HEK293 (cell line): ENCODE measurements around the gene NRF1.
A peak's percentile ranks its signal among the peaks of the same experiment; 100 is the strongest.

Source experiments
- CTCF ChIA-PET: fragments of 350-600 bp; formaldehyde crosslinking; extraction: SDS; loops from one replicate; lab custom pipeline; 2021; ENCODE audit warnings: antibody characterized with exemption; lab: Yijun Ruan, JAX
- POLR2A ChIA-PET: fragments of 300-600 bp; formaldehyde crosslinking; extraction: SDS; loops from one replicate; lab custom pipeline; 2020; ENCODE audit warnings: antibody characterized with exemption, inconsistent platforms; lab: Yijun Ruan, JAX
- H3K27ac ChIP-seq: fragments of 200-500 bp; sonication (Bioruptor generic); 2 replicates; pipeline ENCODE4 v1.5.1; 2014; ENCODE audit warnings: low read depth, low read length, control low read depth, inconsistent platforms; ENCODE audit errors: extremely low read depth
- H3K36me3 ChIP-seq, 2 experiments: fragments of 200-500 bp in 1 of 2; sonication (Bioruptor generic) in 1 of 2; 1 replicate in 1 of 2; 2 replicates in 1 of 2; pipeline ENCODE4 v1.5.1; 2014 to 2017; ENCODE audit warnings: inconsistent platforms in 2 of 2, low read length in 2 of 2; ENCODE audit not compliant: control insufficient read depth in 2 of 2, insufficient read depth in 1 of 2
- H3K4me1 ChIP-seq: fragments of 200-500 bp; sonication (Bioruptor generic); 2 replicates; pipeline ENCODE4 v1.5.1; 2014; ENCODE audit warnings: mild to moderate bottlenecking, low read length, inconsistent platforms; ENCODE audit not compliant: control insufficient read depth, insufficient read depth
- H3K4me3 ChIP-seq: 2 replicates; pipeline ENCODE4 v1.5.1; 2011; ENCODE audit warnings: low read depth, mild to moderate bottlenecking, control low read depth, low read length, moderate library complexity
- H3K9me3 ChIP-seq: fragments of 200-500 bp; sonication (Bioruptor generic); 2 replicates; pipeline ENCODE4 v1.5.1; 2014; ENCODE audit warnings: low read depth, low read length, inconsistent platforms; ENCODE audit not compliant: control insufficient read depth, insufficient read depth
- BCL11A ChIP-seq: fragments of 450-650 bp; formaldehyde crosslinking; IDR thresholded peaks from 2 replicates; pipeline ENCODE4 v1.5.1; 2016; ENCODE audit warnings: low read depth, missing biosample characterization, missing genetic modification characterization
- GLI2 ChIP-seq: fragments of 450-650 bp; formaldehyde crosslinking; IDR thresholded peaks from 2 replicates; pipeline ENCODE4; 2017; ENCODE audit warnings: missing biosample characterization, missing genetic modification characterization, low read depth, borderline replicate concordance
- KLF8 ChIP-seq: fragments of 450-650 bp; formaldehyde crosslinking; IDR thresholded peaks from 2 replicates; pipeline ENCODE4 v1.5.1; 2016; ENCODE audit warnings: missing biosample characterization, missing genetic modification characterization
- MZF1 ChIP-seq: fragments of 450-650 bp; formaldehyde crosslinking; IDR thresholded peaks from 2 replicates; pipeline ENCODE4 v1.5.1; 2017; ENCODE audit warnings: missing biosample characterization, missing genetic modification characterization, borderline replicate concordance
- PATZ1 ChIP-seq: fragments of 450-650 bp; formaldehyde crosslinking; IDR thresholded peaks from 2 replicates; pipeline ENCODE4 v1.5.1; 2016; ENCODE audit warnings: missing biosample characterization, missing genetic modification characterization
- PRDM1 ChIP-seq: fragments of 450-650 bp; formaldehyde crosslinking; IDR thresholded peaks from 2 replicates; pipeline ENCODE4; 2016; ENCODE audit warnings: missing biosample characterization, missing genetic modification characterization
- ZBTB1 ChIP-seq: fragments of 450-650 bp; formaldehyde crosslinking; IDR thresholded peaks from 2 replicates; pipeline ENCODE4 v1.5.1; 2016; ENCODE audit warnings: missing biosample characterization, missing genetic modification characterization
- ZBTB17 ChIP-seq: fragments of 450-650 bp; formaldehyde crosslinking; IDR thresholded peaks from 2 replicates; pipeline ENCODE4 v1.5.1; 2016; ENCODE audit warnings: missing biosample characterization, missing genetic modification characterization
- ZBTB26 ChIP-seq: fragments of 450-650 bp; formaldehyde crosslinking; optimal IDR thresholded peaks from 2 replicates; pipeline ENCODE3; 2016; ENCODE audit warnings: missing biosample characterization, mild to moderate bottlenecking, missing genetic modification characterization
- ZFHX2 ChIP-seq: fragments of 450-650 bp; formaldehyde crosslinking; conservative IDR thresholded peaks from 2 replicates; pipeline ENCODE4 v1.5.1; 2016; ENCODE audit warnings: missing biosample characterization, missing genetic modification characterization
- ZNF24 ChIP-seq: fragments of 450-650 bp; formaldehyde crosslinking; IDR thresholded peaks from 2 replicates; pipeline ENCODE4 v1.5.1; 2016; ENCODE audit warnings: missing biosample characterization, missing genetic modification characterization
- ZNF26 ChIP-seq: fragments of 450-650 bp; formaldehyde crosslinking; IDR thresholded peaks from 2 replicates; pipeline ENCODE4 v1.5.1; 2016; ENCODE audit warnings: missing biosample characterization, missing genetic modification characterization
- ZNF302 ChIP-seq: fragments of 450-650 bp; formaldehyde crosslinking; IDR thresholded peaks from 2 replicates; pipeline ENCODE4 v1.5.1; 2016; ENCODE audit warnings: missing biosample characterization, missing genetic modification characterization, low read depth
- ZNF324 ChIP-seq: fragments of 450-650 bp; formaldehyde crosslinking; IDR thresholded peaks from 2 replicates; pipeline ENCODE4 v1.5.1; 2016; ENCODE audit warnings: missing biosample characterization, missing genetic modification characterization
- ZNF416 ChIP-seq: fragments of 450-650 bp; formaldehyde crosslinking; IDR thresholded peaks from 2 replicates; pipeline ENCODE4 v1.5.1; 2016; ENCODE audit warnings: missing biosample characterization, missing genetic modification characterization
- ZNF488 ChIP-seq: fragments of 450-650 bp; formaldehyde crosslinking; IDR thresholded peaks from 2 replicates; pipeline ENCODE4 v1.5.1; 2016; ENCODE audit warnings: missing biosample characterization, missing genetic modification characterization
- ZNF585B ChIP-seq: fragments of 450-650 bp; formaldehyde crosslinking; IDR thresholded peaks from 2 replicates; pipeline ENCODE4 v1.5.1; 2016; ENCODE audit warnings: missing biosample characterization, missing genetic modification characterization
- ZNF701 ChIP-seq: fragments of 450-650 bp; formaldehyde crosslinking; IDR thresholded peaks from 2 replicates; pipeline ENCODE4 v1.5.1; 2016; ENCODE audit warnings: missing biosample characterization, missing genetic modification characterization
- ZNF704 ChIP-seq: fragments of 450-650 bp; formaldehyde crosslinking; IDR thresholded peaks from 2 replicates; pipeline ENCODE4 v1.5.1; 2016; ENCODE audit warnings: missing biosample characterization, missing genetic modification characterization
- ZNF776 ChIP-seq: fragments of 450-650 bp; formaldehyde crosslinking; IDR thresholded peaks from 2 replicates; pipeline ENCODE4 v1.5.0; 2017; ENCODE audit warnings: missing biosample characterization, missing genetic modification characterization, borderline replicate concordance
- ZNF785 ChIP-seq: fragments of 450-650 bp; formaldehyde crosslinking; IDR thresholded peaks from 2 replicates; pipeline ENCODE4 v1.5.1; 2016; ENCODE audit warnings: missing biosample characterization, missing genetic modification characterization

Gene NRF1

GRCh38 chr7:129702316-129702715, 90.8 kb downstream of the NRF1 start:
- Histone ChIP-seq H3K9me3 (no peaks in the 10 kb centered on the region), H3K4me3 (no peak overlapping the region), H3K4me1 (no peaks in the 10 kb centered on the region), H3K27ac (no peak overlapping the region), H3K36me3 (peaks cover 0 to 4% of the 10 kb centered on the region in 2 experiments; a peak in 1 of 3 replicates)
- CTCF ChIA-PET = no interaction called here
- POLR2A ChIA-PET = no interaction called here
- TF ChIP-seq ZNF776 = no peak
- peak; percentile 18; the same call in 1 of the 2 replicates for TF ChIP-seq PRDM1 (tag by site-specific recombination)
- no peak for TF ChIP-seq PATZ1 (tag by site-specific recombination)
- no peak for TF ChIP-seq ZNF302 (tag by site-specific recombination)
- no peak for TF ChIP-seq ZNF701

- H3K36me3 ChIP-seq = peaks cover 0 to under 1% of the 10 kb centered on the region in 2 experiments; a peak in 1 of 3 replicates
- no peak overlapping the region for H3K4me3 ChIP-seq
- H3K4me1 ChIP-seq = no peaks in the 10 kb centered on the region
- ChIA-PET POLR2A (no interaction called here), CTCF (no interaction called here)
- H3K27ac ChIP-seq = no peak overlapping the region
- TF ChIP-seq BCL11A (tag by site-specific recombination) (no peak), ZNF416 (tag by site-specific recombination) (no peak), ZNF488 (tag by site-specific recombination) (no peak), ZNF585B (tag by site-specific recombination) (no peak), ZNF704 (tag by site-specific recombination) (no peak), ZNF24 (no peak), MZF1 (no peak), ZNF26 (tag by site-specific recombination) (no peak), GLI2 (no peak), ZBTB1 (tag by site-specific recombination) (no peak), ZFHX2 (no peak), ZBTB26 (tag by site-specific recombination) (no peak), ZNF324 (tag by site-specific recombination) (no peak), ZBTB17 (tag by site-specific recombination) (no peak), KLF8 (no peak), ZNF785 (tag by site-specific recombination) (no peak)
- H3K9me3 ChIP-seq = no peaks in the 10 kb centered on the region
Measured at GRCh38 chr7:129702761-129703338, 91.3 kb downstream of the NRF1 start.
